Limb (tissue), 2 donors: Measurements from ENCODE around the gene SMOC1.

ENCODE experiments used
- DNase-seq, 2 donors: peaks; one replicate each; pipeline ENCODE4 v3.0.0-alpha.2; 2016; ENCODE audit errors: extremely low spot score in 2 of 2

Gene SMOC1

GRCh38 chr14:69941768-69942742 lies 62.8 kb downstream of the SMOC1 start:
- no peak for DNase-seq

GRCh38 chr14:69943084-69943780 lies 64.0 kb downstream of the SMOC1 start:
- DNase-seq, result no peak

- DNase-seq, result no peak
Measured at GRCh38 chr14:69945347-69945746, 66.1 kb downstream of the SMOC1 start.

- DNase-seq, result no peak
Measured at GRCh38 chr14:69945912-69946311, 66.7 kb downstream of the SMOC1 start.

- no peak for DNase-seq
Measured at GRCh38 chr14:69948351-69948750, 69.1 kb downstream of the SMOC1 start.

- no peak for DNase-seq
Measured at GRCh38 chr14:69951263-69951662, 72.0 kb downstream of the SMOC1 start.

GRCh38 chr14:69951935-69952334 lies 72.7 kb downstream of the SMOC1 start:
- DNase-seq, result no peak

GRCh38 chr14:69953266-69953915 lies 74.2 kb downstream of the SMOC1 start:
- no peak for DNase-seq

- no peak for DNase-seq
Measured at GRCh38 chr14:69955855-69956845, 76.9 kb downstream of the SMOC1 start.

- DNase-seq, result no peak
Measured at GRCh38 chr14:69956970-69957369, 77.8 kb downstream of the SMOC1 start.

GRCh38 chr14:69957986-69958385 lies 78.8 kb downstream of the SMOC1 start:
- DNase-seq, result no peak

GRCh38 chr14:69959136-69959535 lies 79.9 kb downstream of the SMOC1 start:
- DNase-seq, result no peak

GRCh38 chr14:69960296-69960695 lies 81.1 kb downstream of the SMOC1 start:
- DNase-seq, result no peak

GRCh38 chr14:69963966-69964365 lies 84.8 kb downstream of the SMOC1 start:
- DNase-seq, result no peak

GRCh38 chr14:69964841-69965240 lies 85.6 kb downstream of the SMOC1 start:
- no peak for DNase-seq

- no peak for DNase-seq
Measured at GRCh38 chr14:69968132-69968531, 88.9 kb downstream of the SMOC1 start.

- DNase-seq, result no peak
Measured at GRCh38 chr14:69968681-69969080, 89.5 kb downstream of the SMOC1 start.

- no peak for DNase-seq
Measured at GRCh38 chr14:69972755-69973154, 93.5 kb downstream of the SMOC1 start.

- DNase-seq, result no peak
Measured at GRCh38 chr14:69973846-69974245, 94.6 kb downstream of the SMOC1 start.

GRCh38 chr14:69979882-69980281 lies 100.7 kb downstream of the SMOC1 start:
- DNase-seq, result no peak
